SK-N-SH treated with all-trans-retinoic acid at 6 μM for 48 hours (cell line): ENCODE measurements around the gene GNA15.
"Not testable (repeated sequence)": the region's sequence is repeated elsewhere in the genome, so short reads cannot be mapped to it uniquely, and the experiment has no call there.

Experiments
- ATAC-seq: fragments of 200-7000 bp; cut with Tn5 transposase; 3 replicates; pipeline ENCODE4 v1.9.1; 2020; ENCODE audit warnings: mild to moderate bottlenecking, moderate library complexity
- ARNTL ChIP-seq: fragments of 450-650 bp; formaldehyde crosslinking; IDR thresholded peaks from 2 replicates; pipeline ENCODE4 v1.5.0; 2020; ENCODE audit warnings: low read depth, mild to moderate bottlenecking, moderate library complexity, borderline replicate concordance
- CSDC2 ChIP-seq: fragments of 250-450 bp; sonication (Bioruptor Pico); IDR thresholded peaks from 2 replicates; pipeline ENCODE4 v1.5.0; 2020; ENCODE audit warnings: mild to moderate bottlenecking, moderate library complexity
- ESRRG ChIP-seq: fragments of 250-450 bp; sonication (Bioruptor Pico); IDR thresholded peaks from 2 replicates; pipeline ENCODE4 v1.6.1; 2021; ENCODE audit warnings: mild to moderate bottlenecking
- ISL1 ChIP-seq: fragments of 250-450 bp; sonication (Bioruptor Pico); IDR thresholded peaks from 2 replicates; pipeline ENCODE4 v2.1.2; 2022; ENCODE audit warnings: mild to moderate bottlenecking, moderate library complexity
- OSR1 ChIP-seq: fragments of 250-450 bp; sonication (Bioruptor Pico); IDR thresholded peaks from 2 replicates; pipeline ENCODE4 v1.8.0; 2022; ENCODE audit warnings: moderate library complexity, mild to moderate bottlenecking, inconsistent platforms
- PATZ1 ChIP-seq: fragments of 250-450 bp; sonication (Bioruptor Pico); IDR thresholded peaks from 2 replicates; pipeline ENCODE4 v1.8.0; 2020; ENCODE audit warnings: mild to moderate bottlenecking, moderate library complexity, borderline replicate concordance
- RARB ChIP-seq: fragments of 250-450 bp; sonication (Bioruptor Pico); IDR thresholded peaks from 2 replicates; pipeline ENCODE4 v1.8.0; 2021; ENCODE audit warnings: mild to moderate bottlenecking, moderate library complexity
- SNAI2 ChIP-seq: fragments of 250-450 bp; sonication (Bioruptor Pico); IDR thresholded peaks from 2 replicates; pipeline ENCODE4 v1.5.0; 2020; ENCODE audit warnings: mild to moderate bottlenecking, moderate library complexity
- TCF4 ChIP-seq: fragments of 250-450 bp; sonication (Bioruptor Pico); IDR thresholded peaks from 2 replicates; pipeline ENCODE4 v1.8.0; 2021; ENCODE audit warnings: mild to moderate bottlenecking, moderate library complexity, borderline replicate concordance
- TOX ChIP-seq: fragments of 250-450 bp; sonication (Bioruptor Pico); IDR thresholded peaks from 2 replicates; pipeline ENCODE4 v1.8.0; 2021; ENCODE audit warnings: mild to moderate bottlenecking, moderate library complexity, borderline replicate concordance
- ZC3H10 ChIP-seq: fragments of 250-450 bp; sonication (Bioruptor Pico); IDR thresholded peaks from 2 replicates; pipeline ENCODE4 v1.5.1; 2021; ENCODE audit warnings: mild to moderate bottlenecking, moderate library complexity
- ZFP3 ChIP-seq: fragments of 250-450 bp; sonication (Bioruptor Pico); IDR thresholded peaks from 2 replicates; pipeline ENCODE4 v1.5.0; 2020; ENCODE audit warnings: mild to moderate bottlenecking, moderate library complexity
- ZFP30 ChIP-seq: fragments of 450-650 bp; formaldehyde crosslinking; IDR thresholded peaks from 2 replicates; pipeline ENCODE4 v1.5.0; 2022; ENCODE audit warnings: mild to moderate bottlenecking, moderate library complexity
- ZNF565 ChIP-seq: fragments of 450-650 bp; formaldehyde crosslinking; conservative IDR thresholded peaks from 2 replicates; pipeline ENCODE4 v1.5.0; 2020; ENCODE audit warnings: low read depth, mild to moderate bottlenecking, moderate library complexity
- ZNF70 ChIP-seq: fragments of 450-650 bp; formaldehyde crosslinking; IDR thresholded peaks from 2 replicates; pipeline ENCODE4 v1.5.0; 2020; ENCODE audit warnings: mild to moderate bottlenecking, moderate library complexity
- ZNF8 ChIP-seq: fragments of 450-650 bp; formaldehyde crosslinking; IDR thresholded peaks from 2 replicates; pipeline ENCODE4 v1.5.0; 2020; ENCODE audit warnings: mild to moderate bottlenecking, moderate library complexity
- TF ChIP-seq, protein P1 (sequence below): fragments of 250-450 bp; sonication (Bioruptor Pico); IDR thresholded peaks from 2 replicates; pipeline ENCODE4 v1.5.0; 2020; ENCODE audit warnings: mild to moderate bottlenecking, moderate library complexity
- TF ChIP-seq, protein P2 (sequence below): fragments of 250-450 bp; sonication (Bioruptor Pico); IDR thresholded peaks from 2 replicates; pipeline ENCODE4 v1.5.1; 2020; ENCODE audit warnings: low read depth, mild to moderate bottlenecking, moderate library complexity
- TF ChIP-seq, protein P3 (sequence below): fragments of 250-450 bp; sonication (Bioruptor Pico); IDR thresholded peaks from 2 replicates; pipeline ENCODE4 v1.8.0; 2021; ENCODE audit warnings: low read depth, mild to moderate bottlenecking, moderate library complexity, borderline replicate concordance

Gene GNA15

DNA sequence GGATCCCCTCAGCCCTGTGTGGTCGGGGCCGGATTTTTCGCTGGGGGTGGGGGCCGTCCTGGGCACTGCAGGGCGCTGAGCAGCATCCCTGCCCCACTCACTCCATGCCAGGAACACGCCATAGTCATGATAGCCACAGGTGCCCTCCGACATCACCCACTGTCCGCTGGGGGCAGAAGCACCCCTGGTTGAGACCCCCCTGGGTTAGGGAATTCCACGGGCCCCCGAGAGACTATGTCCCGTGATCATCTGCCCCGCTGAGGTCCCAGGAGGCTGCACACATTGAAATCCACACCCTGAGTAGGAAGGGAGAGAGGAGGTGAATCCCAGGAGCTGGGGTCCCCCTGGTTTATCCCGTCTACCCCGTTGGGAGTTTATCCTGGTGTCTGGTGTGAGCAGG, 66.1 kb downstream of the GNA15 start:
- no peak for ATAC-seq

DNA sequence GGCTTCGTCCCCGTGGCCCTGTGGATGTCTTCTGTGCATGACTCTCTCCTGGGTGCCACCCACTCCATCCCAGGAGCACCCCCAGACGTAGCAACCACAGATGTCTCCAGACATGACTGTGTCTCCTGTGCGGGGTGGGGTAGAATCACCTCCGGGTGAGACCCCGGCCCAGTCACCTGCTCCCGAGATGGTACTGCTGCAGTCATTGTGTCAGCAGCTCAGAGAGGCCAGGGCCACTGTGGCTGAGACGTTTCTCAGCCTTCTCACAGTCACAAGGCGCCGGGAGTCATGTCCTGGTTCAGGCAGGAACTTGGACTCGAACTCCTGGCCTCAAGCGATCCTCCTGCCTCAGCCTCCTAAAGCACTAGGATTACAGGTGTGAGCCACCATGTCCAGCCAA, 66.5 kb downstream of the GNA15 start:
- TF ChIP-seq TOX (CRISPR knock-in tag) (no peak), CSDC2 (no peak), ZFP3 (CRISPR knock-in tag) (no peak), OSR1 (no peak), ZFP30 (CRISPR knock-in tag) (no peak), TCF4 (CRISPR knock-in tag) (no peak), RARB (no peak), ESRRG (CRISPR knock-in tag) (no peak), ISL1 (CRISPR knock-in tag) (no peak)
- TF ChIP-seq, protein P1, sequence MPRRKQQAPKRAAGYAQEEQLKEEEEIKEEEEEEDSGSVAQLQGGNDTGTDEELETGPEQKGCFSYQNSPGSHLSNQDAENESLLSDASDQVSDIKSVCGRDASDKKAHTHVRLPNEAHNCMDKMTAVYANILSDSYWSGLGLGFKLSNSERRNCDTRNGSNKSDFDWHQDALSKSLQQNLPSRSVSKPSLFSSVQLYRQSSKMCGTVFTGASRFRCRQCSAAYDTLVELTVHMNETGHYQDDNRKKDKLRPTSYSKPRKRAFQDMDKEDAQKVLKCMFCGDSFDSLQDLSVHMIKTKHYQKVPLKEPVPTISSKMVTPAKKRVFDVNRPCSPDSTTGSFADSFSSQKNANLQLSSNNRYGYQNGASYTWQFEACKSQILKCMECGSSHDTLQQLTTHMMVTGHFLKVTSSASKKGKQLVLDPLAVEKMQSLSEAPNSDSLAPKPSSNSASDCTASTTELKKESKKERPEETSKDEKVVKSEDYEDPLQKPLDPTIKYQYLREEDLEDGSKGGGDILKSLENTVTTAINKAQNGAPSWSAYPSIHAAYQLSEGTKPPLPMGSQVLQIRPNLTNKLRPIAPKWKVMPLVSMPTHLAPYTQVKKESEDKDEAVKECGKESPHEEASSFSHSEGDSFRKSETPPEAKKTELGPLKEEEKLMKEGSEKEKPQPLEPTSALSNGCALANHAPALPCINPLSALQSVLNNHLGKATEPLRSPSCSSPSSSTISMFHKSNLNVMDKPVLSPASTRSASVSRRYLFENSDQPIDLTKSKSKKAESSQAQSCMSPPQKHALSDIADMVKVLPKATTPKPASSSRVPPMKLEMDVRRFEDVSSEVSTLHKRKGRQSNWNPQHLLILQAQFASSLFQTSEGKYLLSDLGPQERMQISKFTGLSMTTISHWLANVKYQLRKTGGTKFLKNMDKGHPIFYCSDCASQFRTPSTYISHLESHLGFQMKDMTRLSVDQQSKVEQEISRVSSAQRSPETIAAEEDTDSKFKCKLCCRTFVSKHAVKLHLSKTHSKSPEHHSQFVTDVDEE, result no peak
- TF ChIP-seq, protein P2, sequence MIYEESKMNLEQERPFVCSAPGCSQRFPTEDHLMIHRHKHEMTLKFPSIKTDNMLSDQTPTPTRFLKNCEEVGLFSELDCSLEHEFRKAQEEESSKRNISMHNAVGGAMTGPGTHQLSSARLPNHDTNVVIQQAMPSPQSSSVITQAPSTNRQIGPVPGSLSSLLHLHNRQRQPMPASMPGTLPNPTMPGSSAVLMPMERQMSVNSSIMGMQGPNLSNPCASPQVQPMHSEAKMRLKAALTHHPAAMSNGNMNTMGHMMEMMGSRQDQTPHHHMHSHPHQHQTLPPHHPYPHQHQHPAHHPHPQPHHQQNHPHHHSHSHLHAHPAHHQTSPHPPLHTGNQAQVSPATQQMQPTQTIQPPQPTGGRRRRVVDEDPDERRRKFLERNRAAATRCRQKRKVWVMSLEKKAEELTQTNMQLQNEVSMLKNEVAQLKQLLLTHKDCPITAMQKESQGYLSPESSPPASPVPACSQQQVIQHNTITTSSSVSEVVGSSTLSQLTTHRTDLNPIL (CRISPR knock-in tag), result no peak
- no peak for ATAC-seq

More for the DNA sequence above, 66.1 kb downstream of the GNA15 start:
- no peak for TF ChIP-seq ZC3H10
- TF ChIP-seq SNAI2 (CRISPR knock-in tag), result no peak
- TF ChIP-seq PATZ1, result no peak
- no peak for TF ChIP-seq ARNTL (CRISPR knock-in tag)
- no peak for TF ChIP-seq OSR1
- TF ChIP-seq TCF4 (CRISPR knock-in tag), result no peak
- no peak for TF ChIP-seq ZNF565 (CRISPR knock-in tag)
- TF ChIP-seq ZNF70, result no peak
- TF ChIP-seq, protein P3, sequence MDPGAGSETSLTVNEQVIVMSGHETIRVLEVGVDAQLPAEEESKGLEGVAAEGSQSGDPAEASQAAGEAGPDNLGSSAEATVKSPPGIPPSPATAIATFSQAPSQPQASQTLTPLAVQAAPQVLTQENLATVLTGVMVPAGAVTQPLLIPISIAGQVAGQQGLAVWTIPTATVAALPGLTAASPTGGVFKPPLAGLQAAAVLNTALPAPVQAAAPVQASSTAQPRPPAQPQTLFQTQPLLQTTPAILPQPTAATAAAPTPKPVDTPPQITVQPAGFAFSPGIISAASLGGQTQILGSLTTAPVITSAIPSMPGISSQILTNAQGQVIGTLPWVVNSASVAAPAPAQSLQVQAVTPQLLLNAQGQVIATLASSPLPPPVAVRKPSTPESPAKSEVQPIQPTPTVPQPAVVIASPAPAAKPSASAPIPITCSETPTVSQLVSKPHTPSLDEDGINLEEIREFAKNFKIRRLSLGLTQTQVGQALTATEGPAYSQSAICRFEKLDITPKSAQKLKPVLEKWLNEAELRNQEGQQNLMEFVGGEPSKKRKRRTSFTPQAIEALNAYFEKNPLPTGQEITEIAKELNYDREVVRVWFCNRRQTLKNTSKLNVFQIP, result no peak
- TF ChIP-seq, protein P2 (CRISPR knock-in tag), result no peak
- no peak for TF ChIP-seq ZNF8 (CRISPR knock-in tag)
- TF ChIP-seq, protein P1, result no peak
- TF ChIP-seq ZFP30 (CRISPR knock-in tag), result no peak
- no peak for TF ChIP-seq RARB
- TF ChIP-seq ESRRG (CRISPR knock-in tag), result no peak

DNA sequence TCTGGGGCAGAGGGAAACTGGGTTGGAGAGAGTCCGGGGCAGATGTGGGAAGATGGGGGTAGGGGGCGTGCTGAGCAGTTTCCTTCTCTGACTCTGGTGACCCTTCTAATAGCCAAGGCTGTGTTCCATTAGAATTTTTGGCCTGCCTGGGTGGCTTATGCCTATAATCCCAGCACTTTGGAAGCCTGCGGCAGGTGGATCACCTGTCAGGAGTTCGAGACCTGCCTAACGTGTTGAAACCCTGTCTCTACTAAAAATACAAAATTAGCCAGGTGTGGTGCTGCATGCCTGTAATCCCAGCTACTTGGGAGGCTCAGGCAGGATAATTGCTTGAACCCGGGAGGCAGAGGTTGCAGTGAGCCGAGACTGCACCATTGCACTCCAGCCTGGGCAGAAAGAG, 67.1 kb downstream of the GNA15 start:
- not testable (repeated sequence) for ATAC-seq
